Activated CD8-positive, alpha-beta T cell treated with anti-CD3 and anti-CD28 coated beads for 36 hours (primary cell): ENCODE results near the gene EBF3. TPM values are rescaled to one million over a fixed set of nuclear protein-coding genes. Genes with fewer than 3 reads are reported as not detected.

Source experiments
- ATAC-seq: fragments of 200-7000 bp; cut with Tn5 transposase; one replicate; pipeline ENCODE4 v1.10.0; 2021; ENCODE audit warnings: mild to moderate bottlenecking, moderate library complexity
- CTCF ChIA-PET: fragments of 350-600 bp; sonication (Branson Sonifier 250); formaldehyde crosslinking; loops from one replicate; lab custom pipeline; 2021; ENCODE audit warnings: antibody characterized with exemption; lab: Charles Lee
- POLR2A ChIA-PET: fragments of 350-600 bp; sonication (Branson Sonifier 250); formaldehyde crosslinking; loops from one replicate; lab custom pipeline; 2021; ENCODE audit warnings: antibody characterized with exemption; lab: Charles Lee
- DNase-seq: peaks from one replicate; pipeline ENCODE4 v3.0.0-alpha.2; 2020
- H3K27ac Mint-ChIP-seq: one replicate; pipeline ENCODE4 v1.8.0; 2021; ENCODE audit warnings: mild to moderate bottlenecking, mixed read lengths
- H3K27me3 Mint-ChIP-seq: one replicate; pipeline ENCODE4 v1.8.0; 2021; ENCODE audit warnings: mixed read lengths
- H3K36me3 Mint-ChIP-seq: one replicate; pipeline ENCODE4 v1.8.0; 2021; ENCODE audit warnings: low read depth, mixed read lengths
- H3K4me1 Mint-ChIP-seq: one replicate; pipeline ENCODE4 v1.8.0; 2021; ENCODE audit warnings: low read depth, mixed read lengths
- H3K4me3 Mint-ChIP-seq: one replicate; pipeline ENCODE4 v1.8.0; 2021; ENCODE audit warnings: mild to moderate bottlenecking, moderate library complexity, mixed read lengths
- H3K9me3 Mint-ChIP-seq: one replicate; pipeline ENCODE4 v1.8.0; 2021; ENCODE audit warnings: mixed read lengths
- CTCF ChIP-seq: fragments of 200-600 bp; IDR thresholded peaks from one replicate; pipeline ENCODE4 v1.8.0; 2022; ENCODE audit warnings: antibody characterized with exemption, mild to moderate bottlenecking
- intact Hi-C: fragments of 100-400 bp; cut with micrococcal nuclease; formaldehyde crosslinking; loops from one replicate; pipeline ENCODE4 v1.10.0; 2022
- total RNA-seq, 2 experiments: library from RNA; stranded (reverse); gene quantifications; one replicate each; pipeline ENCODE4 v1.2.3, GENCODE V29; 2021

Gene EBF3
- total RNA-seq, 2 experiments from 2014 or later = not detected

DNA sequence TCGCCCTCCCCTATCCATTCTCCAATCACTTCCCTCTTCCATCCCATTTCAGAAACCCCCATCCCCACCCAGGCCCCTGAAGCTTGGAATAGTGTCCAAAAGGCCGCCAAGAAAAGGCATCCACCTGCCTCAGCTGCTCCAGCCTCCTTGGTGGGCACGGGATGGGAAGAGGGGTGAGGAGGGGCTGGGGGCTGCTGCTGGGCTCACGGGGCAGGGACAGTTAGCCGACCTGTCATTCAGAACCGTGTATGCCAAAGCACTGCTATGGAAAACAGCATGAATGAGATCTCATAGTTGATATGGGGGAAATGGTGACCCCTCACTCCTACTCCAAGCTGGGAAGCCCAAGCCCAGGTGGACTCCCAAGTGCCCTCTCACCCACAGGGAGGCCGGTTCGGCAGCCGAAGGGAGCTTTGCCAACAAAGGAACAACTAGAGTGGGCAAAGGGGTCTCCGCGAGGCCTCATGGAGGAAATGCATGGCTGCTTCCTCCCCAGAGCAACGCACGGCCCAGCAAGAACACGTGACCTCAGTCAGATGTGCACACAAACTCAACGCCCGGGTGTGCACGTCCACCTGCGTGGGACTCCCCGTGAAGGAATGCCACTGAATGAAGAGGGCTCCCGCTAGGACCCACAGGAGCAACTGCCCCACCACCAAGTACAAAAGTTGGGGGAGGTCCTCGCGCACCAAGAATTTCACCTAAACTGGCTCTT is 52.5 kb downstream of the EBF3 start:
- POLR2A ChIA-PET = no interaction called here

DNA sequence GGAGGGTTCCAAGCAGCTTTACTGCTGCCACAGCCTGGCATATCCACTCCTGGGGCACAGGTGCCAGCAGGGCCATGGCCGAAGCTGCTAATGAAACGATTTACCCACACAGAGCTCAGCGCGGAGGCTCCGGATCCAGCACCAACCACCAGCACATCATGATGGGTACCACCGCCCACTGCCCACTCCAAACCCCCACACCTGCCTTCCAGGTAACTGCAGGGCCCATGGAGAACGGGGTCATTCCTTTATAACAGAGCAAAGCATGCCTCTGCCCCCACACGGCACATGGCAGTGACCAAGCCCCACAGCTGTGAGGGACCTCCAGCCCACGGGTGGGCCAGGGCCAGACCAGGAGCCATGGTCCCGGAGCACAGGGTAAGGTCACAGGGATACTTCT is 53.2 kb downstream of the EBF3 start:
- Mint-ChIP-seq H3K27ac (no peak overlapping the region), H3K9me3 (no peaks in the 10 kb centered on the region), H3K36me3 (no peaks in the 10 kb centered on the region), H3K4me3 (no peak overlapping the region), H3K4me1 (no peaks in the 10 kb centered on the region), H3K27me3 (no peaks in the 10 kb centered on the region)
- CTCF ChIA-PET = no interaction called here
- ATAC-seq = no peak
- POLR2A ChIA-PET = no interaction called here
- TF ChIP-seq CTCF = no peak
- no peak for DNase-seq
- intact Hi-C loops = no loop called here

More for the DNA sequence above, 52.5 kb downstream of the EBF3 start:
- Mint-ChIP-seq H3K9me3 (no peaks in the 10 kb centered on the region), H3K27ac (no peak overlapping the region), H3K36me3 (no peaks in the 10 kb centered on the region), H3K4me1 (no peaks in the 10 kb centered on the region), H3K27me3 (no peaks in the 10 kb centered on the region), H3K4me3 (no peak overlapping the region)
- no peak for TF ChIP-seq CTCF
- CTCF ChIA-PET = no interaction called here
- intact Hi-C loops = no loop called here
- ATAC-seq = no peak
- DNase-seq = no peak

GRCh38 chr10:129909531-129910256 is 54.4 kb downstream of the EBF3 start:
- no peak overlapping the region for H3K4me3 Mint-ChIP-seq
- POLR2A ChIA-PET = no interaction called here
- H3K9me3 Mint-ChIP-seq = no peaks in the 10 kb centered on the region

DNA sequence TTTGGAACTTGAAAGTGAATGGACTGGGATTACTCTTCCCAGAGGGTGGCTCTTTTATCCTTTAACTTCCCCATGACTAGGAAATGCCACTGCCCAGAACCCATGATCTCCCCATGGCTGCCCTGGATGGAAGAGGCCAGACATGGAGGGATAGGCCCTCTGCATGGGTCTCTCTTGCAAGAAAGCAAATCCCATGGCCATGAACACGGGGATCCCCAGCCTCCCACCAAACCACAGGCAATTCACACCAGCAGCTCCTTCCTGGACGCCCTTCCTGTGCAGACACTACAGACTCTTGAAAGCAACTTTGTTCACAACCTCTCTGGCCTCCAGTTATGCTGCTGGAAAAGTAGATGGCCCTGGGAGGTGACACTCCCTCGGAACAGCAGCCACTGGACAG is 55.0 kb downstream of the EBF3 start:
- Mint-ChIP-seq H3K4me1 (no peaks in the 10 kb centered on the region), H3K36me3 (no peaks in the 10 kb centered on the region), H3K27me3 (peaks cover 3% of the 10 kb centered on the region), H3K9me3 (no peaks in the 10 kb centered on the region), H3K4me3 (no peak overlapping the region), H3K27ac (no peak overlapping the region)
- intact Hi-C loops = no loop called here
- no peak for ATAC-seq
- ChIA-PET POLR2A (no interaction called here), CTCF (no interaction called here)
- no peak for DNase-seq
- TF ChIP-seq CTCF = no peak

More at GRCh38 chr10:129909531-129910256, 54.4 kb downstream of the EBF3 start:
- CTCF ChIA-PET = no interaction called here
- no peak overlapping the region for H3K27ac Mint-ChIP-seq
- DNase-seq = no peak
- no peaks in the 10 kb centered on the region for H3K36me3 Mint-ChIP-seq
- no peak for ATAC-seq
- TF ChIP-seq CTCF = no peak
- intact Hi-C loops = no loop called here
- no peaks in the 10 kb centered on the region for H3K4me1 Mint-ChIP-seq
- no peaks in the 10 kb centered on the region for H3K27me3 Mint-ChIP-seq

- no peaks in the 10 kb centered on the region for H3K4me1 Mint-ChIP-seq
- no peak overlapping the region for H3K4me3 Mint-ChIP-seq
- no peak overlapping the region for H3K27ac Mint-ChIP-seq
- ATAC-seq (no peak), DNase-seq (no peak)
- intact Hi-C loops = no loop called here
- ChIA-PET CTCF (no interaction called here), POLR2A (no interaction called here)
- H3K36me3 Mint-ChIP-seq = no peaks in the 10 kb centered on the region
- H3K27me3 Mint-ChIP-seq = peaks cover 3% of the 10 kb centered on the region
- no peaks in the 10 kb centered on the region for H3K9me3 Mint-ChIP-seq
- TF ChIP-seq CTCF = no peak
These were observed 55.7 kb downstream of the EBF3 start for GRCh38 chr10:129908406-129908805.
